ENCODE results near the gene TGFBRAP1. TPM values are rescaled to one million over a fixed set of nuclear protein-coding genes. Genes with fewer than 3 reads are reported as not detected.

TGFBRAP1 gene
- total RNA-seq, 1 donor from 2014 or later, result 9.8 TPM

DNA sequence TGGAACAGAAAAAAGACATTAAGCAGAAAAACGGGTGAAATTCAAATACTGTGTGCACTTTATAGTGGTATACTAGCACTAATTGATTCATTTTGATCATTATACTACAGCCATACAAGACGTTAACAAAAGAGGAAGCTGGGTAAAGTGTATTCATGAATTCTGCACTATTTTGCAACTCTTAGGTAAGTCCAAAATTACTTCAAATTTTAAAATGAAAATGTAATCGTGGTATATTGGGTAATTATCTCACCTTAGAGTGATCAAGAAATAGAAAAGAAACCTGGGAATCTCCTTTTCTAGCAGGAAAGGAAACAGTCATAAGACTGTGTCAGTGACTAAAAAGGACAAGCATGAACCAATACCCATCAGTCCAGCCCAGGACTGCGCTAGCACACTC lies 5.4 kb downstream of the TGFBRAP1 start:
- intact Hi-C loops (cut with DNase I), result no loop called here
- DNase-seq (ENCODE audit: low spot score), result no peak

GRCh38 chr2:105323111-105323510 lies 6.4 kb downstream of the TGFBRAP1 start:
- intact Hi-C loops (cut with DNase I), result no loop called here
- no peak for DNase-seq (ENCODE audit: low spot score)

GRCh38 chr2:105321875-105322646 lies 7.5 kb downstream of the TGFBRAP1 start:
- intact Hi-C loops (cut with DNase I), result no loop called here
- no peak for DNase-seq (ENCODE audit: low spot score)

DNA sequence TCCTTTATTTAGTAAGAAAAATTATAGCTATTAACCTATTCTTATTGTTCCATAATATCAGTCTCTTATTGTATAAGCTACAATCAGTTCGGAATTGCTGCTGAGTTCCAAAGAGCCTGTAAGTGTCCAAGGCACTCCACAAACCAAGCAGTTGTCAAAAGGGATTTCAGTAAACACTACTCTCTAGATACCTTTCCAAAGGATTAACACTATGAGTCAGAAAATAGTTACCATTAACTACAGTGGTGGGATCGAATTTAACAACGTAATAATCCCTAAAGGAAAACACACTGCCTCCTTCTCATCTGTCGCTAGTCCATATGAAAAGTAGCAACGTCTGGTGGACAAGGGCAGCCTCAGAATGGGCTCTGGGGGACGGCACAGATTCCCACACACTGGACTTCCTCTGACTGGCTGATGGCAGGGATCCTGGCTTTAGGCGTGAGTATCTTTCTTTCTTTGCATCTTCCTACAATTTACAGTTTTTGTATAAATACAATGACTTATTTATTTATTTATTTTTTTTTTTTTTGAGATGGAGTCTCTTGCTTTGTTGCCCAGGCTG lies 8.8 kb downstream of the TGFBRAP1 start:
- no peak for DNase-seq (ENCODE audit: low spot score)
- intact Hi-C loops (cut with DNase I), result no loop called here

GRCh38 chr2:105317937-105318336 lies 11.6 kb downstream of the TGFBRAP1 start:
- intact Hi-C loops (cut with DNase I), result no loop called here
- no peak for DNase-seq (ENCODE audit: low spot score)

GRCh38 chr2:105315314-105315713 lies 14.2 kb downstream of the TGFBRAP1 start:
- DNase-seq (ENCODE audit: low spot score), result no peak
- intact Hi-C loops (cut with DNase I), result no loop called here

DNA sequence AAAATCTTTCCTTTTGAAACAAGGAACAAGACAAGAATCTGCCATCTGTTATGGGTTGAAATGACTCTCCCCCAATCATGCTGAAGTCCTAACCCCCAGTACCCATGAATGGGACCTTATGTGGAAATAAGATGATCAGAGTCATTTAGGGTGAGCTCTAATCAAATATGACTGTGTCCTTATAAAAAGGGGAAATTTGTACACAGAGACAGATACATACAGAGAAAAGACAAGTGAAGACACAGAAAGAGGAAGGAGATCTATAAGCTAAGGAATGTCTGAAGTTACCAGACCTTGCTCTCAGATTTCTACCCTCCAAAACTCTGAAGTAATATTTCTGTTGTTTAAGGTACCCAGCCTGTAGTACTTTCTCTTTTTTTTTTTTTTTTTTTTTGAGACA lies 15.7 kb downstream of the TGFBRAP1 start:
- DNase-seq (ENCODE audit: low spot score), result no peak
- intact Hi-C loops (cut with DNase I), result no loop called here

GRCh38 chr2:105309147-105309545 lies 20.4 kb downstream of the TGFBRAP1 start:
- no peak for DNase-seq (ENCODE audit: low spot score)
- intact Hi-C loops (cut with DNase I), result no loop called here

DNA sequence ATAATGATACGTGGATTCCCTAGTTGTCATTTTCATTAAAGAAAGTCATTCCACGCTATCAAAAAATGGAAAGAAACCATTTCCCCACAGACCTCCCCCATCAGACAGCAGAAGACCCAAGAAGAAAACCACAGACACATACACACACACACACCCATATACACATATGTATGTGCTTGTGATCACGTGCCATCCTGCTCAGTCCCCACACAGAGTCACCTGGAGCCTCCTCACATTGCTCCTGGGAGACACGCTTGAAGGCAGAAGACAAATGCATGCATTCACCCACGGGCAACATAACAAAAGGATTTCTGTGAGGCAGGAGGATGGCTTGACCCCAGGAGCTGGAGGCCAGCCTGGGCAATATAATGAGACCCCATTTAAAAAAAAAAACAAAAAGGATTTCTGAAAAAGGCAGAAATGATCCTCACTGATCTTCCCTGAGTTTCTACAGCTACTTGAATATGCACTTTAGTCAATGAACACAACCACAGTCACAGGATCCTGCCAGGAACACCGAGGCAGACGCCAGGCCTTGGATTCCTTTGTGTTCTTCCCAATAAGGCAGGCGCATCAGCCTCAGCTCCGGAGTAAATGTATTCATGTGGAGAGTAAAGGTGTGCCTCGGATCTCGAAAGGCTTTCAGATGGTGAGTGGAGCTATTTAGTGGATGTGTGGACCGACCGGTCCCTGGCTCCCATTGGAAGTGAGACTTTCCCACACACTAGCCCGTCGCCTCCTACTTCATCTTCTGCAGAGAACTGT lies 21.0 kb downstream of the TGFBRAP1 start:
- no peak for DNase-seq (ENCODE audit: low spot score)
- intact Hi-C loops (cut with DNase I), result no loop called here

DNA sequence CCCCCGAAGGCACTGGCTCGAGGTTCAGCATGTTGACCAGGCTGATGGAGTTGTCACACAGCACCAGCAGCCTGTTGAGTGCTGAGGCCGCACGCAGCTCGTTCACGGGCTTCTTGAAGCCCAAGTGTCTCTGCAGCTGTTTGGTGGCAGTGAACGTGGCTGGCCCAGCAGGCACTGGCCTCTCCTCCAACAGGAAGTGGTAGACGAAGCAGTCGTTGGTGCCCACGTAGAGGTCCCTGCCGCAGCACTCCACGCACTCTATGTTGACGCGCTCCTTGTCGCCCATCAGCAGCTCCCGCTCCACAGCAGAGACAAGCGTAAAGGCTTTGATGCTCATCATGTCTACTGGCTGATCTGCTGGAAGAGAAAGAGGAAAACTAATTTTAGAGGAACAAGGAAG lies 21.6 kb downstream of the TGFBRAP1 start:
- intact Hi-C loops (cut with DNase I), result no loop called here
- DNase-seq (ENCODE audit: low spot score), result no peak

GRCh38 chr2:105307550-105307949 lies 22.0 kb downstream of the TGFBRAP1 start:
- intact Hi-C loops (cut with DNase I), result no loop called here
- no peak for DNase-seq (ENCODE audit: low spot score)

GRCh38 chr2:105307146-105307545 lies 22.4 kb downstream of the TGFBRAP1 start:
- DNase-seq (ENCODE audit: low spot score), result no peak
- intact Hi-C loops (cut with DNase I), result no loop called here

- intact Hi-C loops (cut with DNase I), result no loop called here
- no peak for DNase-seq (ENCODE audit: low spot score)
These were observed 27.9 kb downstream of the TGFBRAP1 start for GRCh38 chr2:105301646-105302045.

DNA sequence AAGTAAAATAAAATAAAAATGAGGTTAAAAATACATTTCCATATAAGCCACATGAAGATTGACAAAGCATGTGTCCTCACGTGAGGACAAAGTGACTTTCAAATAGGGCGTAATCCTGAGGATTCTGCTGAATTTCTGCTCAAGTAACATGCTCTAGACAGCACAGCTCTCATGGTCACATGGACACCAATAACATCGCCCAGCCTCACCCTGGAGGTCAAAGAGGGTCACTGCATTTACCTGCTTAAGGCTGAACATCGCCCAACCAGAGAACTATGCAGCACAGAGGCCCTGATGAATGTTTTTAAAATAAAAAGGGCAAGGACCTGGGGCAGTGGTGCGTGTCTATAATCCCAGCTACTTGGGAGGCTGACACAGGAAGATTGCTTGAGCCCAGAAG lies 30.2 kb downstream of the TGFBRAP1 start:
- intact Hi-C loops (cut with DNase I), result no loop called here
- no peak for DNase-seq (ENCODE audit: low spot score)

DNA sequence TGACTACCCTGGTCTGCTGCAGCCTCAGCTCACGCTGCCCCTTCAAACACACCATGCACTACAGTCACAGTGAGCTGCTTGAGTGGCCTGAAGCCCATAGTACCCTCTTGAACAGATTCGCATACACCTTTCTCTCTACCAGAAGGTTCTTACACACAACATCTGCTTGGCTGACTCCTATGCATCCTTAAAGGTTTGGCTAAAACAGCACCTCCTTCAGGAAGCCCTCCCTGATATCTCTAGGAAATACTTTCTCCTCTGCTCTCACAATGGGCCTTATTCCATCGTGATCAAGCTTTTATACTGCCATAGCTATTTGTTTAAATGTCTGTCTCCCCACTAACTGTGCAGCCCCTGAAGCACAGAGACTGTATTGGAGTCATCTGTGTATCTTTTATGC lies 31.5 kb downstream of the TGFBRAP1 start:
- intact Hi-C loops (cut with DNase I), result no loop called here

GRCh38 chr2:105297216-105297615 lies 32.3 kb downstream of the TGFBRAP1 start:
- no peak for DNase-seq (ENCODE audit: low spot score)
- intact Hi-C loops (cut with DNase I), result no loop called here

More for the DNA sequence above, 31.5 kb downstream of the TGFBRAP1 start:
- DNase-seq (ENCODE audit: low spot score), result no peak

DNA sequence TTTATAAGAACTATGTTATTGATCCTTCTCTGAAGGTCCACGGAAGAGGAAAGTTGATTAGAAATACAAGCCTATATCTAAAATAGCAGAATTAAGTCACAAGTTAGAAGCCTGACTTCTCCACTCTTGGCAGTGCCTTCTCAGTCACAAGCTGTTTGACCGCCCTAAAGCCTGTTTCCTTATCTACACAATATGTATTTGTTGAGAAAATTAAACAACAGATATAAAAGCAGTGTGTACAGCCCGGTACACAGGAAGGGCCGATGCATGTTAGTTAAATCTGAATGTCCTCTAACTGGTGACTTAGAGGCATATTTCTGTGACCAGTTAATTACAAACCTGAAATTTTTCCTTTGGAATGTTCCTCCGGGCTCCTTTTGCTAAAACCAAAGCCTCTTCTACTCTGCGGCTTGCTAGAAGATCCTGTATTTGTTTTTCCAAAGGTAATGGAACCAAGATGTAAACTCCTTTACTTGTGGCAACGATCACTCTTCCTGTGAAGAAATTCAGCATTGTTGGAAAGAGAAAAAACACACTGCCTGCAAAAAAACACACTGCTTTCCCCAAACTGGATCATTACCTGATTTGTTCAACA lies 33.4 kb downstream of the TGFBRAP1 start:
- no peak for DNase-seq (ENCODE audit: low spot score)
- intact Hi-C loops (cut with DNase I), result no loop called here

DNA sequence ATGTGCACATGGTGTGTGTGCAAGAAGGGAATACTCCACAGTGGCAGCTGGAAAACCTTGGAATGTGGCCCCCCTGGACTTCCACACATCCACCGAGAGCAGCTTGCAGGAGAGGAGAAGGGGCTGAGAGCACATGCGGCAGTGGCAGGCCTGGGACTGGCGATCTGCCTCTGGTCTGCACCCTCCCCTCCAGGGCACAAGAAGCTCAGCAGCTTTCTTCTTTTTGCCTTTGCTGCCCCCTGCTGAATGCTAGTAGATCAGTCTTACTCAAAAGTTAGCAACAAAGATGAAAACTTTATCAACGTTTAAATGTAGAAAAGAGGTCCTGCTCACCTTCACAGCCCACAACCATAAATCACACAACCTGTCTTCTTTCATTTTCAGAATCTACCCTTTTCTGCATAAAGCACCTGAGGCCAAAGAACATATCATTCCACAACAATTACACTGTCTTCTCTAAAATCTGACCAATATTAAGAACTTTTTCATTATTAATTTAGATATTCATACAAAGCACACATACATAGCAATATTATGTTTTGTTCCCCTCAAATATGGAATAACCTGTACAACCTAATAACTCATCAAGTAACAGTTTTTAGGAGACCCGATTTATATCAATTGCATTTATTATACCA lies 34.6 kb downstream of the TGFBRAP1 start:
- intact Hi-C loops (cut with DNase I), result no loop called here

GRCh38 chr2:105294046-105294445 lies 35.5 kb downstream of the TGFBRAP1 start:
- intact Hi-C loops (cut with DNase I), result no loop called here
- no peak for DNase-seq (ENCODE audit: low spot score)

More for the DNA sequence above, 34.6 kb downstream of the TGFBRAP1 start:
- DNase-seq (ENCODE audit: low spot score), result no peak

DNA sequence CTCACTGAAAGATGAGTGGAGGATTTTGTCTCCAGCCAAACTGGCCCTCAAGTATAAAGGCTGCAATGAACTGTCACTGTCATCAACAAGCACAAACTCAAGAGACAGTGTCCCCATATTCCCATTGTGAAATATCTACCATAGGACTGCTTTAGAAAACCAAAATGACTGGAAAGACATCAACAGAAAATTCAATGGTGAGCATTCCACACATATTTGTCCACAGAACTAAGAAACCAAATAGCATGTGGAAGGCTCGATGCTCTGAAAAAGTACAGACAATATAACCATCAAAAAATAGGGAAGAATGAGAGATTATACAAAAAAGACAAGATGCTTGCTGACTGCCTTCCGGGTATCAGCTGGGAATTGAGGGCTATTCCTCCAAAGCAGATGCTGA lies 37.6 kb downstream of the TGFBRAP1 start:
- DNase-seq (ENCODE audit: low spot score), result no peak
- intact Hi-C loops (cut with DNase I), result no loop called here

All from cardiac septum (tissue), 1 donor.